Osteocyte (in vitro differentiated cells): ENCODE measurements around the gene MRPS16. TPM values are rescaled to one million over a fixed set of nuclear protein-coding genes. Genes with fewer than 3 reads are reported as not detected.

Experiments used
- DNase-seq: peaks from one replicate; pipeline ENCODE4 v3.0.0; 2021; ENCODE audit warnings: mixed read lengths; ENCODE audit not compliant: unreplicated experiment; ENCODE audit errors: extremely low spot score
- H3K27ac Mint-ChIP-seq: one replicate; pipeline ENCODE4 v1.8.0; 2021; ENCODE audit warnings: mild to moderate bottlenecking, mixed read lengths; ENCODE audit not compliant: unreplicated experiment
- H3K27me3 Mint-ChIP-seq: one replicate; pipeline ENCODE4 v1.8.0; 2021; ENCODE audit warnings: mixed read lengths; ENCODE audit not compliant: unreplicated experiment
- H3K36me3 Mint-ChIP-seq: one replicate; pipeline ENCODE4 v1.8.0; 2021; ENCODE audit warnings: mixed read lengths; ENCODE audit not compliant: unreplicated experiment
- H3K4me1 Mint-ChIP-seq: one replicate; pipeline ENCODE4 v1.8.0; 2021; ENCODE audit warnings: mixed read lengths; ENCODE audit not compliant: unreplicated experiment
- H3K4me3 Mint-ChIP-seq: one replicate; pipeline ENCODE4 v1.8.0; 2021; ENCODE audit warnings: mild to moderate bottlenecking, moderate library complexity, mixed read lengths; ENCODE audit not compliant: unreplicated experiment
- H3K9me3 Mint-ChIP-seq: one replicate; pipeline ENCODE4 v1.8.0; 2021; ENCODE audit warnings: mixed read lengths; ENCODE audit not compliant: unreplicated experiment
- CTCF ChIP-seq: fragments of 200-600 bp; sonication (generic); IDR thresholded peaks from 2 replicates; pipeline ENCODE4 v1.5.0; 2021; ENCODE audit warnings: antibody characterized with exemption, mild to moderate bottlenecking, moderate library complexity
- total RNA-seq: library from RNA; stranded (reverse); gene quantifications from 2 replicates; pipeline ENCODE4 v1.2.1, GENCODE V29; 2021

The MRPS16 gene
- total RNA-seq, 1 donor from 2014 or later, result 78.6 TPM

DNA sequence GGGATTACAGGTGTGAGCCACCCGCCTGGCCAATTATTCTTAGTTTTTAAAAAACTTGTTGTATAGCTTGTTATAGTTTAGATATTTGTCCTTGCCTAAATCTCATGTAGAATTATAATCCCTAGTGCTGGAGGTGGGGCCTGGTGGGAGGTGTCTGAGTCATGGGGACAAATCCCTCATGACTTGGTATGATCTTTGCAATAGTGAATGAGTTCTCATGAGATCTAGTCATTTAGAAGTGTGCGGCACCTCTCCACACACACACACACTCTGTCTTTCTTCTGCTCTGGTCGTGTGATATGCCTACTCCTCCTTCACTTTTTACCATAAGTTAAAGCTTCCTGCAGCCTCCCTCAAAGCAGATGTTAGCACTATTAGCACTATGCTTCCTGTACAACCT, 47.4 kb downstream of the MRPS16 start:
- no peak overlapping the region for H3K4me3 Mint-ChIP-seq
- H3K27ac Mint-ChIP-seq, result no peak overlapping the region
- DNase-seq, result no peak
- H3K36me3 Mint-ChIP-seq, result peaks cover 17% of the 10 kb centered on the region
- peaks cover 6% of the 10 kb centered on the region for H3K4me1 Mint-ChIP-seq
- H3K9me3 Mint-ChIP-seq, result peaks cover 5% of the 10 kb centered on the region
- TF ChIP-seq CTCF, result no peak
- H3K27me3 Mint-ChIP-seq, result no peaks in the 10 kb centered on the region

Other genes starting within 250 kb of the MRPS16 start
- gene P4HA1, start 155.8 kb downstream of the MRPS16 start, total RNA-seq, result 101 and 103 TPM in 2 replicates
- gene NUDT13, start 142.2 kb downstream of the MRPS16 start, total RNA-seq, result 2.8 and 3.2 TPM in 2 replicates
- 32.3 and 34.1 TPM in 2 replicates for gene ECD, start 84.6 kb downstream of the MRPS16 start, total RNA-seq
- 21.4 TPM in 2 replicates for gene FAM149B1, start 84.5 kb downstream of the MRPS16 start, total RNA-seq
- gene DNAJC9, start 5.4 kb downstream of the MRPS16 start, total RNA-seq, result 19.3 and 19.6 TPM in 2 replicates
- 0.86 and 1.2 TPM in 2 replicates for gene CFAP70, start 106.2 kb upstream of the MRPS16 start, total RNA-seq
- 83.5 and 93.7 TPM in 2 replicates for gene ANXA7, start 161.4 kb upstream of the MRPS16 start, total RNA-seq
- 2.6 and 2.8 TPM in 2 replicates for gene MSS51, start 180.9 kb upstream of the MRPS16 start, total RNA-seq
- gene PPP3CB, start 243.4 kb upstream of the MRPS16 start, total RNA-seq, result 65.5 and 65.6 TPM in 2 replicates